Activated CD4-positive, alpha-beta T cell treated with anti-CD3 and anti-CD28 coated beads, Interleukin-2, amount 50 U/mL, for 24 hours (primary cell): ENCODE results near the gene PCGF3.
"Not testable (repeated sequence)": the region's sequence is repeated elsewhere in the genome, so short reads cannot be mapped to it uniquely, and the experiment has no call there.

Source experiments
- DNase-seq, 2 donors: peaks; one replicate each; pipeline ENCODE4 v3.0.0-alpha.2; 2020; ENCODE audit warnings: low read depth in 1 of 2, low spot score in 1 of 2

PCGF3 gene

GRCh38 chr4:780255-780654 lies 74.6 kb downstream of the PCGF3 start:
- not testable (repeated sequence) for DNase-seq

DNA sequence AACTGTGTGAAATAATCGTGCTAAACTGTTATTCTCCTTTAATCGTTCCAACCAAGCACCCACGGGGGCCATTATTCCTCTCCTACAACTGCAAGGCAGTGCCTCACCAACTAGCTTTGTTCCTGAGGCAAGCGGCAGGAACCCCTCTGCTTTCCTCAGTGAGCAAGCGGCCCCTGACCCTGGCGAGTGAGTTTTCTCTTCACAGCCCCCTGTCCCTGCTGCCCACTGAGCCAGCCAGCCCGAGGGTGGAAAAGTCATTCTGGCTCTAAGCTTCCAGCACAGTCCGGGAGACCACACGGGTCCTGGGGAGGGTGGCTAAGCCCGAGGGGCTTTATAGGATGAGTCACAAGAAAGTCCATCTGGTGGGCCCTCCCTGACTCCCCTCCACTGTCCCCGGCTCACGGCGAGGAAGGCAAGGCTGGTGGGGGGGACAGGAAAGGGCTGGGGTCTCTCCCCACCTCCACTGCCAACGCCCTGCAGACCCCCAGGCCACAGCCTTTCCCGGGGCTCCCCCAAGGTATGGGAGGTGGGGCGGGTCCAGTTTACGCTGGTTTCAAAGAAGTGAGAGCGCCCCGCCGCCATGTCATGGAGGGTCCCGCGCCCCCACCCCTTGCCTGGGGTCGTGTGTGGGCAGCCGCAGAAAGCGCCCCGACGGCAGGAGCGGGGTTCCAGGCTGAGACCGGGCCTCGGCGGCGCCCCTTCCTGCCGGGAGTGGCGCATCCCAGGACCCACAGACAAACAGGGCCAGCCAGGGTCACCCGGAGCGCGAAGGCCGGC lies 75.3 kb downstream of the PCGF3 start:
- no peak for DNase-seq

GRCh38 chr4:781493-782216 lies 76.0 kb downstream of the PCGF3 start:
- peak; percentile 98 to 99 for DNase-seq

DNA sequence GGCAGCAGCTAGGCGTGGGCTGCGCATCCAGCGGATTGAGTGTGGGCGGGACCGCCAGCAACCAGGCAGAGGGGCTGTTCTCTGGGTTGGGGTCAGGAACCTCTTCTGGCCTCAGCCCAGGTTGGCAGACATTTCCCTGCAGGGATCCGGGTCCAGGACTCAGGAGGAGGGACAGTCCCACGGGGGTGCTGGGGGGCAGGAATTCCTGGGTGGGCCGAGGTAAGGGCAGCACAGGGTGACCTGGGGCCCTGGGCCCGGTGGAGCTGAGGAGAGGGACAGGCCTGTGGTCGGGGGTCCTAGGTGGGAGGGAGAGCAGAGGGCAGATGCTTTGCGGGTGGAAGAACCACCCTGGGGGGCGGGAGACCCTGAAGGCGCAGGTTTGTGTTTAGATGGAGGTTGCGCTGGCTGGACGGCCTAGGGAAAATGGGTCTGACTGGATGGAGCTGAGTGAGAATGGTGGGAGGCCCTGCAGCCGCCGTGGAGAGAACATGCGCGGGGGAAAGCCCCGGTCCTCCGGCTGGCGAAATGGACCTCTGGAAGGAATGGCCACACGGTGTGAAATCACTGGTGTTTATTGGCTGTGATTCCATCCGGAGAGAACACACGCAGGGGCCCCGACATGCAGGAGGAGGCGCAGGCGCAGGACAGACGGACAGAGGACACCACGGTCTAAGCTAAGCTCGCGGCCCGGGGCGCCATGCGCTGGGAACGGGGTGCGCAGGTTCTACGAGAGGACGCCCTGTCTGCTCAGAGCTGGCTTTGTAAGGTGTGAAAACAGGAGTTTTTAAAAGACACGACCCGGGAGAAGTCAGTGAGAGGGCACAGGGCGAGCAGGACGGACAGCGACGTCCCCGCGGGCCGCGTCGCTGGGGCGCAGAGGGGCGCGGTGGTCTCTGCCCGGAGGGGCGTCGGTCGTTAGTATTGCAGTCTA lies 79.0 kb downstream of the PCGF3 start:
- DNase-seq: no peak

DNA sequence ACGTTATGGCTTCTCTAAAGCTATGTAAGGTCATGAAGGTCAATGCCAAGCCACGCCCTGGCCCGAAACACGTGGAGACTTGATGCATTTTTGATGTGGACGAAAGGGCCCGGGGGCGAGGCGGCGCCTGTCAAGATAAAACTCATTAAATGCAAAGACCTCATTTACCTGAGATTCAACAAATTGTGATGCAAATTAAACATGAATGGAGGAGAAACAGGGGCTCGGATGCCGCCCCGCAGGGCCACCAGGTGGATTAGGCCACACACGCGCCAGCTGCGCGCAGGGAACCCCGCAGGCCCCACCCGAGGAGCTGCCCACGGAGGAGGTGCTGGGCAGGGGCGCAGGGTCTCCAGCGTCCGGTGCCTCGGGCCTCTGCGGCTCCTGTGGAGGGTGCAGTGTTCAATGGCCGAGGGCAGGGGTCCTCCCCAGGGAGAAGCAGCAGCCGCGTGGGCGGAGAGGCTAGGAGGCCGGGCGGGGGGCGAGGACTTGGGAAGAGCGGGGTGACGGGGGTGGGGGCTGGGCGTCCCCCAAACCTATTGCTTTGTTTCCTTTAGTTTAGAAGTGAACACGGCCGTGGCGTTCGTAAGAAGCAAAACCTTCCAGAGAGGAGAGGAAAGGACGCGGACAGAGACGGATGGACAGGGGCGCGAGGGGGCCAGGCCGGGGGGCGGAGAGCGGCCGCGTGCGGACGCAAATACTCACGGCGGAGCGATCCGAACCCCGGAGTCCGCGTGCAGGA lies 79.9 kb downstream of the PCGF3 start:
- no peak for DNase-seq

DNA sequence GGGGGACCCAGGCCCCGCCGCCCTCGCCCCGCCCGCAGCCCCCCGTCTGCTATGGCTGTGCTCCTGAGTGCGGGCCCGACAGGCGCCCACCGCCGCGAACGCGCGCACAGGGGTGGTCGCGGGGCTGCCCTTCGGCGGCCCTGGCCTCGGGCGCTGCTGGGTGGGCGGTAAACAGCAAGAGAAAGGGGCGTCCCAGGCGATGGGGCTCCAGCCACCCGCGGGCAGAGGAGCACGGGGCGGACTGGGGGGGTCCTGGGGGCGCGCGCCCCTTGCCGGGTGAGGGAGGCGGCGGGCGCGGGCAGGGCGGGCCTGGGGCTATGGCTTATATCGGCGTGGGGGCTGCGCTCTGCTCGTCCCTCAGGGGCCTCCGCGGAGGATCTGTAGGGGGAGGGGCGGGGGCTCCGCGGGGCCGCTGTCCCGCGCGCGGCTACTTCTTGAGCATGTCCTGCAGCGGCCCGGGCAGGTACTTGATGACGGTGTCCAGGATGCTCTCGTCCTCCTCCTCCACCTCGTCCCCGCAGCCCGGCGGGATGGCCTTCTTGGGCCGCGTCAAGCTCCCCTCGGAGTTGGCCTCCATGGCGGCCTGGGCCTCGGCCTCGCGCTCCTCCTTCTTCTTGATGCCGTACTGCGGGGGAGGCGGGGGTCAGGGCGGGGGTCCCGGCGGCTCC lies 80.6 kb downstream of the PCGF3 start:
- DNase-seq: no peak

DNA sequence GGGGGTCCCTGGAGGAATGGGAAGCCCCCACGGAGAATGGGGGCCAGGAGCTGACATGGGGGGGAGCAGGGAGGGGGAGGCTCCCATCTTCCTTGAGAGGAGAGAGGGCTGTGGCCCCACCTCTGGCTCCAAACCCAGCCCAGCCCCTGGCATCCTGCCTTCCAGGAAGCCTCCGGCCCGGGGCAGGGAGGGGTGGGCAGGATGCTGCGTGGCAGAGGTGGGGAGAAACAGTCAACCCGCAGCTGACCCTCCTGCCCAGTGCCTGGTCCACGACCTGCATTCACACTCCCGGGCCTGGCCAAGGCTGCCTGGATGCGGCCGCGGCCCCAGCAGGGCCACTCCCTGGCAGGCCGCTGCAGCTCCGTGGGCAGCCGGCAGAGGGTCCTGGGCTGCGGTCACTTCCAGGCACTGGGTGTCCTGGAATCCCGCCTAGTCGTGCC lies 81.2 kb downstream of the PCGF3 start:
- DNase-seq: no peak

- no peak for DNase-seq
Measured at GRCh38 chr4:787561-787981, 81.9 kb downstream of the PCGF3 start.

GRCh38 chr4:788006-788635 lies 82.5 kb downstream of the PCGF3 start:
- no peak for DNase-seq

DNA sequence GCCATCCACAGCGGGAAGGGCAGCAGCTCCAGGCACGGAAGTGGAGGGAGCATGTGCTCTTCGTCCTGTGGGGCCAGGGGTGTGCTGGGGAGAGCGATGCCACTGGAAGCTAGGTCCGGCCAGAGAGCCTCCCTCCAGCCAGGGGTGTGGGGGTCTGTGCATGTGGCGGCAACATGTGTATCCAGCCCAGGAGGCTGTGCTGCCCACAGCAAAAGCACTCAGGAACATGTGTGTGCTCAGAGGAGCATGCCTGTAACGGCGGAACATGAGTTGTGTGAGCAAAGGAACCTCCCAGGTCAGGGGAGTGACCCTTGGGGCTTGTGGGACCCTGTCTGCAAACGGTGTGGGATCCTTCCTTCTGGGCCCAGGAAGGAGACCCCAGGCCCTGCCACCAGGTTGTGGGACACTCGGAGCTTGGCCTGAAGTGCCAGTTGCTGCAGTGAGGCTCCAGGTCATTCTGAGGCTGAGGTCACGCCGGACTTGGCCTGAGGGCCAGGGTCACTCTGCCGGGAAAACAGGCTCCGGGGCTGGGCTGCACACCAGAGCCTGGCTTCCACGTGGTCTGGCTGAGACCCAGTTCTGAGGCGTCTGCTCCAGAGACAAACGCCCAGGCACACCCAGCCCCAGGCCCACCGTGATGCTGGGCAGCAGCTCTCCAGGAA lies 83.1 kb downstream of the PCGF3 start:
- no peak for DNase-seq

- DNase-seq: no peak
Measured at GRCh38 chr4:789571-790465, 84.2 kb downstream of the PCGF3 start.

DNA sequence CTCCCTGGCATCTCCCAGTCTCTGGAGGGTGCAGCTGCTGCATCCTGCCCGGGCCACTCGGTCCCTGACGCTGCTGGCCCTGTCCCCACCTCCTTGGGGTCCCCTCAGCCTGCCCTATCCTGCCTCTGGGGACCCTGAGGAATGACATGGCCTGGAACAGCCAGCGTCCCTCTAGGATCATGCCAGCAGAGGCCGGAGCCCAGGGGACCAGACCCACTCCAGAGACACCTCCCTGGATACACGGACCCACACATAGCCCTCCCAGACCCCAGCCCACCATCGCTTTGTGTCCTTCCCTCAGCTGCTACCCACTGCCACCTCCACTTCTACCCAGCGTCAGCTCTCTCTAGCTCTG lies 84.8 kb downstream of the PCGF3 start:
- no peak for DNase-seq

GRCh38 chr4:791252-791897 lies 85.7 kb downstream of the PCGF3 start:
- no peak for DNase-seq

DNA sequence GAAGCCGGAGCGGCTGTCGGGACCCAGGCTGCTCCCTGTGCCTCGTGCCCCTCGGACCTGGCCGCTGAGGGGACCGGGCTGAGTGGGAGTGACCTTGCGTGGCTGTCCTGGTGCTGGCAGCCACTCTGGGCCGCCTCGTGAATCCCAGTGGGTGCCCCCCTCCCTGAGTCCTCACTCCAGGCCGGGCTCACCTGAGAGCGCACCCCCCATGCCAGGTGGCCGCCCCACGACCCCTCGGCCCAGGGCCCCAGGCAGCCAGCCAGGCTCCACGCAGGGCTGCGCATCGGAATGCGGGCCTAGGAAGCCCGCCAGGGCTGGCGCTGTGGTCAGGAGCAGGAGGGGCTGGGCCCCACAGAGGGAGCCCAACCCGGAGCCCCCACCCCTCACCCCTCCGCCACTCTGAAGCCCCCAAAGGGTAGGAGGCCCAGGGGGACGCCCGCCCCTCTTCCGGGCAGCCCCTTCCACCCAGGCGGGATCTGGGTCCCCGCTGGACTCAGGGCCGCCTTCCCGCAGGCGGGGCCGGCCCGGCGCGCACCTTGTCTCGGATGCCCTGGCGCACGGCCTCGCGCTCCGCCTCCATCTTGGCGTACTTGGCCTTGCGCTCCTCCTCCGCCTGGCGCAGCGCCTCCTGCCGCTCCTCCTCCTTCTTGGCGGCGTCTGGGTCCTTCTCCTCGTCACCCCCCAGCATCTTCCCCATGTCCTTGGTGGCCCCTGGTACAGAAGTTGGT lies 86.4 kb downstream of the PCGF3 start:
- no peak for DNase-seq

DNA sequence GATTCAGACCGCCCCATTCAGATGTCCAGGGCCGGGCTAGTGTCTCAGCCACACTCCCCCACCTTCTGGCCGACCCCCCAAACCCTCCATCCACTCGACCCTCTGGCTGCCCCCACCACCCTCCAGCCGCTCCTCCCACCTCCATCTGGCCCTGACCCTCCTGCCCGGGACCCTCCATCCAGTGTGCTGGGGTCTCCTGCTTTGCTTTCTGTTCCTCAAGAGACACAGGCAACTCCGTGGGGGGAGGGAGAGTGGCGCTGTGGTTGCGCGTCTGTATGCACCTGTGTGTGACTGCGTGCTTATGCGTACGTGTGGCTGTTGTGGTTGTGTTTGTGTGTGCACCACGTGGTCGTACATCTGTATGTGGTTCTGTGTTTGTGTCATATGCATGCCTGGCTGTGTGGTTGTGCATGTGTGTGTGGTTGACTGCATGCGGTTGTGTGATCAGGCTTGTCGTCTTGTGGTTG lies 87.0 kb downstream of the PCGF3 start:
- DNase-seq: no peak

GRCh38 chr4:793093-793861 lies 87.6 kb downstream of the PCGF3 start:
- DNase-seq: no peak
